Measurements from ENCODE around the gene OTOGL.

Gene OTOGL

GRCh38 chr12:80359703-80360102 is 260.4 kb downstream of the OTOGL start:
- no peaks in the 10 kb centered on the region for H3K36me3 ChIP-seq (ENCODE audit: control insufficient read depth, low read length)
- no peaks in the 10 kb centered on the region for H3K9me2 ChIP-seq (replicated peaks; ENCODE audit: control insufficient read depth, low read length)
- H4K20me1 ChIP-seq (ENCODE audit: control insufficient read depth, insufficient read depth, low read depth, low read length), result no peaks in the 10 kb centered on the region
- no peaks in the 10 kb centered on the region for H3K27me3 ChIP-seq (ENCODE audit: control insufficient read depth, low read length)
- no peaks in the 10 kb centered on the region for H3K79me2 ChIP-seq (ENCODE audit: control insufficient read depth, low read length)
- no peaks in the 10 kb centered on the region for H3K4me1 ChIP-seq (ENCODE audit: control insufficient read depth, low read length)
- no peak overlapping the region for H3K27ac ChIP-seq (ENCODE audit: low read depth, low read length)
- no peak overlapping the region for H3K4me3 ChIP-seq (ENCODE audit: low read length)
- no peaks in the 10 kb centered on the region for H3K9me3 ChIP-seq (ENCODE audit: control insufficient read depth, insufficient read depth, low read length)
- H3F3A ChIP-seq (ENCODE audit: control insufficient read depth, insufficient read depth), result no peaks in the 10 kb centered on the region
- H3K4me2 ChIP-seq (ENCODE audit: low read length), result no peak overlapping the region
- TF ChIP-seq CTCF (IDR thresholded peaks at IDR 0.05; ENCODE audit: low read depth, low read length, poor library complexity, severe bottlenecking), result no peak
- no peak for TF ChIP-seq EZH2phosphoT487 (IDR thresholded peaks at IDR 0.05; ENCODE audit: borderline replicate concordance, low read length)

- Histone ChIP-seq H3K4me2 (ENCODE audit: low read length) (no peak overlapping the region), H3K4me3 (ENCODE audit: low read length) (no peak overlapping the region), H3K9me2 (replicated peaks; ENCODE audit: control insufficient read depth, low read length) (no peaks in the 10 kb centered on the region), H3K27me3 (ENCODE audit: control insufficient read depth, low read length) (no peaks in the 10 kb centered on the region), H4K20me1 (ENCODE audit: control insufficient read depth, insufficient read depth, low read depth, low read length) (no peaks in the 10 kb centered on the region), H3K9me3 (ENCODE audit: control insufficient read depth, insufficient read depth, low read length) (no peaks in the 10 kb centered on the region), H3K4me1 (ENCODE audit: control insufficient read depth, low read length) (no peaks in the 10 kb centered on the region), H3F3A (ENCODE audit: control insufficient read depth, insufficient read depth) (no peaks in the 10 kb centered on the region), H3K36me3 (ENCODE audit: control insufficient read depth, low read length) (no peaks in the 10 kb centered on the region), H3K27ac (ENCODE audit: low read depth, low read length) (no peak overlapping the region), H3K79me2 (ENCODE audit: control insufficient read depth, low read length) (no peaks in the 10 kb centered on the region)
- no peak for TF ChIP-seq CTCF (IDR thresholded peaks at IDR 0.05; ENCODE audit: low read depth, low read length, poor library complexity, severe bottlenecking)
- TF ChIP-seq EZH2phosphoT487 (IDR thresholded peaks at IDR 0.05; ENCODE audit: borderline replicate concordance, low read length), result no peak
Measured at GRCh38 chr12:80364056-80364455, 264.7 kb downstream of the OTOGL start.

GRCh38 chr12:80373666-80374065 is 274.3 kb downstream of the OTOGL start:
- H3F3A ChIP-seq (ENCODE audit: control insufficient read depth, insufficient read depth), result no peaks in the 10 kb centered on the region
- no peaks in the 10 kb centered on the region for H3K27me3 ChIP-seq (ENCODE audit: control insufficient read depth, low read length)
- TF ChIP-seq EZH2phosphoT487 (IDR thresholded peaks at IDR 0.05; ENCODE audit: borderline replicate concordance, low read length) (no peak), CTCF (IDR thresholded peaks at IDR 0.05; ENCODE audit: low read depth, low read length, poor library complexity, severe bottlenecking) (no peak)
- no peaks in the 10 kb centered on the region for H3K9me2 ChIP-seq (replicated peaks; ENCODE audit: control insufficient read depth, low read length)
- no peaks in the 10 kb centered on the region for H3K36me3 ChIP-seq (ENCODE audit: control insufficient read depth, low read length)
- H3K27ac ChIP-seq (ENCODE audit: low read depth, low read length), result no peak overlapping the region
- no peaks in the 10 kb centered on the region for H3K4me1 ChIP-seq (ENCODE audit: control insufficient read depth, low read length)
- no peak overlapping the region for H3K4me3 ChIP-seq (ENCODE audit: low read length)
- no peak overlapping the region for H3K4me2 ChIP-seq (ENCODE audit: low read length)
- H3K79me2 ChIP-seq (ENCODE audit: control insufficient read depth, low read length), result no peaks in the 10 kb centered on the region
- H3K9me3 ChIP-seq (ENCODE audit: control insufficient read depth, insufficient read depth, low read length), result no peaks in the 10 kb centered on the region
- no peaks in the 10 kb centered on the region for H4K20me1 ChIP-seq (ENCODE audit: control insufficient read depth, insufficient read depth, low read depth, low read length)

GRCh38 chr12:80374615-80375014 is 275.3 kb downstream of the OTOGL start:
- Histone ChIP-seq H3K27me3 (ENCODE audit: control insufficient read depth, low read length) (no peaks in the 10 kb centered on the region), H3K27ac (ENCODE audit: low read depth, low read length) (no peak overlapping the region), H3K4me1 (ENCODE audit: control insufficient read depth, low read length) (no peaks in the 10 kb centered on the region), H3K9me2 (replicated peaks; ENCODE audit: control insufficient read depth, low read length) (no peaks in the 10 kb centered on the region), H3F3A (ENCODE audit: control insufficient read depth, insufficient read depth) (no peaks in the 10 kb centered on the region), H3K36me3 (ENCODE audit: control insufficient read depth, low read length) (no peaks in the 10 kb centered on the region), H3K4me2 (ENCODE audit: low read length) (no peak overlapping the region), H3K4me3 (ENCODE audit: low read length) (no peak overlapping the region), H3K79me2 (ENCODE audit: control insufficient read depth, low read length) (no peaks in the 10 kb centered on the region), H3K9me3 (ENCODE audit: control insufficient read depth, insufficient read depth, low read length) (no peaks in the 10 kb centered on the region), H4K20me1 (ENCODE audit: control insufficient read depth, insufficient read depth, low read depth, low read length) (no peaks in the 10 kb centered on the region)
- no peak for TF ChIP-seq CTCF (IDR thresholded peaks at IDR 0.05; ENCODE audit: low read depth, low read length, poor library complexity, severe bottlenecking)
- no peak for TF ChIP-seq EZH2phosphoT487 (IDR thresholded peaks at IDR 0.05; ENCODE audit: borderline replicate concordance, low read length)
